DMS 273 (cell line): ENCODE measurements around the gene SLC41A2.
"Not testable (repeated sequence)": the region's sequence is repeated elsewhere in the genome, so short reads cannot be mapped to it uniquely, and the experiment has no call there.

ENCODE experiments used
- DNase-seq: peaks from one replicate; lab custom pipeline; 2025; ENCODE audit not compliant: unreplicated experiment; lab: John Stamatoyannopoulos, UW

The SLC41A2 gene, protein sequence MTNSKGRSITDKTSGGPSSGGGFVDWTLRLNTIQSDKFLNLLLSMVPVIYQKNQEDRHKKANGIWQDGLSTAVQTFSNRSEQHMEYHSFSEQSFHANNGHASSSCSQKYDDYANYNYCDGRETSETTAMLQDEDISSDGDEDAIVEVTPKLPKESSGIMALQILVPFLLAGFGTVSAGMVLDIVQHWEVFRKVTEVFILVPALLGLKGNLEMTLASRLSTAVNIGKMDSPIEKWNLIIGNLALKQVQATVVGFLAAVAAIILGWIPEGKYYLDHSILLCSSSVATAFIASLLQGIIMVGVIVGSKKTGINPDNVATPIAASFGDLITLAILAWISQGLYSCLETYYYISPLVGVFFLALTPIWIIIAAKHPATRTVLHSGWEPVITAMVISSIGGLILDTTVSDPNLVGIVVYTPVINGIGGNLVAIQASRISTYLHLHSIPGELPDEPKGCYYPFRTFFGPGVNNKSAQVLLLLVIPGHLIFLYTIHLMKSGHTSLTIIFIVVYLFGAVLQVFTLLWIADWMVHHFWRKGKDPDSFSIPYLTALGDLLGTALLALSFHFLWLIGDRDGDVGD

DNA sequence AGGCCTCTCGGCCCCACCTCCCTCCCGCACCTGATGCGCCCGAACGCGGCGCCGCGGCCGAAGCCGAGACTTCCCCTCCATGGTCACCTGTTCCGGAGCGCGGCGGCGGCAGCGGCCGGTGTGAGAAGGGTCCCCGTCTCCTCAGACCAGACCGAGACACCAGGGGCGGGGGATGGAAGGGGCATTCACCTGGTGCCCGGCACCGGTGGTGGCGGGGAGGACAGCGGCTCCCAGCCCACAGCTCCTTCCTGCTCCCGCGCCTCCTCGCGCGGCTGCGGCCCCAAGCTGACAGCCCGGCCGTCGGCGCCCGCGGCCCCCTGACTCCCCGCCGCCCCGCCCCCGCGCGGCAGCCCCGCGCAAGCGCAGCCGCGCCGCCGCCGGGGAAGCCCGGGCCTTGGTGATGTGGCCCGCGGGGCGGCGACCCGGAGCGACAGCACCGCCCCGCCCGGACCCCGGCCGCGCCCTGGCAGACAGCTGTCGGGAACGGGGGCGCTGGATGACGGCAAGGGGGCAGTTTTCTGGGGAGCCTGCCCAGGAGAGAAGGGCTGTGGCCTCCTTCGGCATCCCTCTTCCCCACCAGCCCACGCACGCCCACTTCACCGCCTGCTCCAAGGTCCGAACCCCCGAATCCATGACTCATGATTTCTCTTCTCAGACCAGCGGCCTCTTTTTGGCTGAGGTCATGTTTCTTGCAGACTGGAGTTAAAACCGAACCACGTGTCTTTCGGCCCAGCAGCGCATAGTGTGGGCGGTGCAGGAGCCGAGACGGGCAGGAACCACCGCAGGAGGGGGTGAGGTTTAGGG is at the start of gene SLC41A2:
Gene SLC41A2 (minus strand): TSS at position 290 of the 804 bp plus-strand sequence. CDS start 29,763 bp downstream, outside the sequence.
- DNase-seq = peak; percentile 93

DNA sequence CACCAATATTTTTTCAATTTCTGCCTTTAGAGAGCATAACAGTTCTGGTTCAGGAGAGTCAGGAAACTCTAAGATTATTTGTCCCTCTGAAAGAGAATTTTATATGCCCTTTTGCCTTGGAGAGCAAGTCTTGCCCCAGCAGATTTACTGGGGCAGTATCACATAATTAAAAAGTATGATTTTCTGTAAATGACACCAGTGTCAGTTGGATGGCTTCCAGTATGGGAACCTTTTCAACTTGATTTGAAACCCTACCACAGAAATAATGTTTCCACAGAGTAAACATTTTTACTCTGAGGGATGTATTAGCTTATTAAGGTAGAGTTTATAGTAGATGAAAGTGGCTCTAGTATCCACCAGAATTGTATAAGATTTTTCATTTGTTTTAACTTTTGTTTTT is 43.4 kb upstream of the SLC41A2 start:
- no peak for DNase-seq

DNA sequence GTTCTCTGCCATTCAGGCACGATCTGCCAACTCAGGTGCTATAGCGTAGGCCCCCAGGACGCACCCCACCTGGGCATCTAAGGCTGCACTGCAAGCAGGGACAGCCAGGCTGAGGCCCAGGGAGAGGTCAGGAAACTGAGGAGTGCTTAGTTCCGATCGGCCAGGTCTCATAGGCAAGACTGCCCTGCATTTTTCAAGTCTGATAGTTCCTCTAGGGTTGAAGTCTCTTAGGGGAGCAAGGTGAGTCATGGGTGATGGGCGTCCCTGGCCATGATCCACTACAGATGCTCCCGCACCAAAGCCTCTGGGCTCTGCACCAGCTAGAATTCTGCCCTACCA is 41.2 kb upstream of the SLC41A2 start:
- DNase-seq = no peak

DNA sequence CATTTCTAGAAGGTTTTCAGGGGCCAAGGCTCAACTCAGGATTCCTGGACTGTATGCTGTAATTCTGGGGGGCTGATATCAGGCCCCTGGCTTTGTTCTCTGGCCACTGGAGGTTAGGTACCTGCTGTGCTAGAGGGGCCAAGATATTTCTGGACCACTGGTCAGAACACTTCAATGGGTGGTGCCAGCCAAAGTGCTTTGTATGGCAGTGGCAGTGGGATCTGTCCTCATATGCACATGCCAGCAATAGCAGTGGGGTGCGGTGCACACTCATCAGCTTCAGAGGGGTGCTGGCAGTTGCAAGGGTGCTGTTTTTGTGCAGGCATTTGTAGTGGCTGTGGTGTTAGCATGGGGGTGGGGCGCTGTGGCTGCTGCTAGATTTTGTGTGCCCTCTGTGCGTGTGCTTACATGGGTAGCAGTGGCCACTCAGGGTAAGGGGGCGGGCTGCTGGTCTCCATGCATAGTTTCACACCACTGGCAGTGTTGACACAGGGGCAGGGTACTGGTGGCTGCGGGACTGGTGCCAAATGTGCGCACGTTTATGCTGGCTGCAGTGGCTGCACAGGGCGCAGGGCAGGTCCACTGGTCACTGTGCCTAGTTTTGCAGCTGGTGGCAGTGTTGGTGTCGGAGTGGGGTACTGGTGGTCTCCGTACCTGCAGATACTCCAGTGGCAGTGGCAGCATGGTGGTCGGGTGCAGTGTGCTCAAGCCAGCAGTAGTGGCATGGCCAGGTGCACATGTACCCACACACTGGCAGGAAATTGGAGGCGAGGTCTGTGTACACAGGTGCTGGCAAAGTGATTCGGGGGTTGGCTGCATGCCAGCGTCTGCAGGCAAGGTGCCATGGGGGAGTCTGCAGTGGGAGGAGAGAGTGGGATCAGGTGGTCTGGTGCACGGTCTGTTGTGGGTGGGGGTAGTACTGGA is 40.6 kb upstream of the SLC41A2 start:
- DNase-seq = peak; percentile 37

DNA sequence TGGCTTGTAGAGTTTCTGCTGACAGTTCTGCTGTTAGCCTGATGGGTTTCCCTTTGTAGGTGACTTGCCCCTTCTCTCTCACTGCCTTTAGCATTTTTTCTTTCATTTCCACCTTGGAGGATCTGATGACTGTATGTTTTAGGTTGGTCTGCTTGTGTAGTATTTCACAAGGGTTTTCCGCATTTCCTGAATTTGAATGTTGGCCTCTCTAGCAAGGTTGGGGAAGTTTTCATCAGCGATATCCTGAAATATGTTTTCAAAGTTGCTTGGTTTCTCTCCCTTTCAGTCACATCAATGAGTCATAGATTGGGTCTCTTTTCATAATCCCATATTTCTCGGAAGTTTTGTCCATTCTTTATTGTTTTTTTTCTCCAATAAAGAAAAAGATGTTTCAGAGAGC is 39.5 kb upstream of the SLC41A2 start:
- DNase-seq = no peak

DNA sequence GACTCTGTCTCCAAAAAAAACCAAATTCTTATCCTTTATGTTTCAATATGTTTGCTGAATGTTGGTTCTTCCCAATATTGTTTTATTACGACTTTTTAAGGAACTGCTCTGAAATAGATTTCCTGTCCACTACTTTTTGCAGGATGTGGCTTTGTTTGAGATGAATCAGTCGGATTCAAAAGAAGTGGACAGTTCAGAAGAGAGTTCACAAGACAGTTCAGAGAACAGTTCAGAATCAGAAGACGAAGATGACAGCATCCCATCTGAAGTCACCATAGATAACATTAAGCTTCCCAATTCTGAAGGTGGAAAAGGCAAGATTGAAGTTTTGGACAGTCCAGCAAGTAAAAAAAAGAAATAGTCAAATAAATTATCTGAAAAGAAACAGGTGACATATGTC is 36.2 kb upstream of the SLC41A2 start:
- DNase-seq = no peak

DNA sequence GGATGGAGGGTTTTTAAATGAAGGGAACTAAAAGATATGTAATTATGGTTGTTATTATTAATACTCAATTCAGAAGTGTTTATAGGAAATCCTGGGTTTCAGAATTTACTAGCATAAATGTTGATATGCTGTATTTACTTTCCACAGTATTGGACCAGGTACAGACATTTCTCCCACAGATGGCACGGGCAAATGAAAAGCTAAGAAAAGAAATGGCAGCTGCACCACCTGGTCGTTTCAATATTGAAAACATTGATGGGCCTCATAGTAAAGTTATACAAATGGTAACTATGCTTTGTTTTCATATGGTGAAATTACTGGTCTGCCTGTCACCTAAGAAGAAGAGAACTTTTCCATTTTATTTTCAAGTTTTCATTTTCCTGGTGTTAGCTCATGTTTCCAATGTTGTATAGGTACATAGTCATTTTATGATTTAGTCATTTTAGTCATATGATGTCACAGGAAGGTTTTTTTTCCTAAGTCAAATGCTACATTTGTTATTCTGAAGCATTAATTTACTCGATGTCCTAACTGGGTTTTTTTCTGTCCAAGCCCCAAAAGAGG is 33.6 kb upstream of the SLC41A2 start:
- DNase-seq = no peak

DNA sequence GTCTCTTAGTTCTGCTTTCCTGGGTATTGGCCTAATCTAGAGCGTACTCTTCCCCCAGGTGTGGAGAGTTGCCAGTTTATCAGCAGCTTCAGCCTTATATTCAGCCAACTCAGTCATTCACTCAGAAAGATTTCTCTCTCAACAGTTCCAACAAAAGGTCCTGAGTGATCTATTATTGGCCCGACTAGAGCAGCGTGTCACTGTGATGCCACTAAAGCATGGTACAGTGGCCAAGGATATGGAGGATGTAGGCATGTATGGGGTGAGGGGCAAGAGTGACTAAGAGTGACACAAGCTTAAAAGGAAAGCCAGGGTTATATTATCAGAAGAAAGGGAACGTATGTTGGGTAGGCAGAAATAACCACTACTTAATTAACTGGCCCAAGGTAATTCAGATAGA is 32.9 kb upstream of the SLC41A2 start:
- no peak for DNase-seq

DNA sequence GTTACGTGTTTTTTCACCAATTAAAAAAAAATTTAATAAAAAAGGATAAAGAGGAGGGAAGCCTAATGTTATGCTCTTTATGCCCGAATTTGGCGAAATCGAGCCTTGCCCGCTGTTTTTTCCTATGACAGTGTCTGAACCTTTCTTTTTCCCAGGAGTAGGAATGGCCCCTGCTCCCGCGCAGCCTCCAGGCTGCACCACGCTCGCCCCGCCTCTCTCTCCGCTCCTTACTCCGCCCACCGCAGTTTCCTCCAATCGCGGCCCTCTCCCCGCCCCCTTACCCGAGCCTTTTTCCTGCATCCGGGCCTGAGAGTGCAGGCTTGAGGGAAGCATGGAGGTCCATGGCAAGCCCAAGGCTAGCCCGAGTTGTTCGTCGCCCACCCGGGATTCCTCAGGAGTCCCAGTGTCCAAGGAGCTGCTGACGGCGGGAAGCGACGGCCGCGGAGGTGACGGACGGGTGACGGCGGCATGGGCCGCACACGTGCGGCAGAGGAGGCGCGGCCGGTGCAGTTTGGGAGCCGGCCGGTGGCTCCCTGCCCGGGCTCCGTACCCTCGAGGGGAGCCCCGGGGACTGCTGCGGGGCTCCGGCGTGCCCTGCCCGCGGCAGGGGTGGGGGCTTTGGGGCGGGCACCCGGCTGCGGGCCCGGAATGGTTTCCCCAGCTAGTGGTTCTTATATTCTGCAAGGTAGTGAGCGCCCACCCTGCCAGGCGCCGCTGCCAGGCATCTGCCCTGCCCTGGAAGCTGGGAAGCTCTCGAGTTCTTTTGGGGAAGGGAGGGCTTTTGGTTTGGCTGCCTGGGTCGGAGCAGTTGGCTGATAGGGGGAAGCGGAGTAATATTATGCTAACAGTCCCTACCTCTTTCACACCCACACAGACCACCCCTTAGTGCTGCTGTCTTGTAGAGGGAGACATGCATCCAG is 28.2 kb upstream of the SLC41A2 start, which contains the start of gene NOPCHAP1:
Gene NOPCHAP1 (plus strand): TSS at position 295 of the 920 bp plus-strand sequence. CDS start 37 bp downstream, at position 332.
- DNase-seq = peak; percentile 95

DNA sequence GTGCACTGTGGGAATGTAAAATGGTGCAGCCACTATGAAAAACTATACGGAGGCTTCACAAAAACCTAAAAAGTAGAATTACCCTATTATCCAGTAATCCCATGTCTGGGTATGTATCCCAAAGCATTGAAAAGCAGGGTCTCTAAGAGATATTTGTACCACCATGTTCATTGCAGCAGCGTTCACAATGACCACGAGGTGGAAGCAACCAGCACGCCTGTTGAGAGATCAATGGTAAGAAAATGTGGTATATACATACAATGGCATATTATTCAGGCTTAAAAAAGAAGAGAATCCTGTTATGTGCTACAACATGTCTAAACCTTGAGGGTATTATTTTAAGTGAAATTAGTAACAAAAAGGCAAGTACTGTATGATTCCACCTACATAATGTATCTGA is 27.1 kb upstream of the SLC41A2 start:
- no peak for DNase-seq

DNA sequence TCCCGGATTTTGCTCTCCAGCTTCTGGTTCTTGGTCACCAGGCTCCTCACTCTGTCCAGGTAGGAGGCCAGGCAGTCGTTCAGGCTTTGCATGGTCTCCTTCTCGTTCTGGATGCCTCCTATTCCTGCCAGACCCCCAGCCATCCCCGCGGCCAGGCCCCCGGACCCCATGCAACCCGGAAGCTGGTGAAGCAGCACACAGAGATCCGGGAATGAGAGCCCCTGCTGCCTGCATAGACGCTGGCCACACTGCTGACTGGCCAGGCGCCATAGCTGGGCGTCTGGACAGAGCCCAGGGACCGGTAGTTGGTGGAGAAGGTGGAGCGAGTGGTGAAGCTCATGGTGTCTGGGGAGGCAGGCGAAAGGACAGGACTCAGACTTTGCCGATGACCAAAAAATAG is 19.6 kb upstream of the SLC41A2 start:
- not testable (repeated sequence) for DNase-seq

DNA sequence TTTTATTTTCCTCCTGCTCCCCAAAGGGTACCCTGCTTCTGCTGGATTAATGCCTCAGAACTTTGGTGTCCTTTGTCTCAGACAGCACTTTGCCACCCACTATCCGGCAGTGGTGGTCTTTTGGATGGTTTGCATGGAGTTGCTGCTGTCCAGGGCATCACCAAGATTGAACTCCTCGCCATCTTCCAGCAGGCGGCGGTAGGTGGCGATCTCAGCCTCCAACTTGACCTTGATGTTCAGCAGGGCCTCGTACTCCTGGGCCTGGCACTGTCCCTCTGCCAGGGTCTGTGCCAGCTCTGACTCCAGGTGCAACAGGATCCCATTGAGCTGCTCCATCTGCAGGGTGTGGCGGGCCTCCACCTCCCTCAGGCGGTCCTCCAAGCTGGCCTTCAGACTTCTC is 18.6 kb upstream of the SLC41A2 start:
- no peak for DNase-seq

DNA sequence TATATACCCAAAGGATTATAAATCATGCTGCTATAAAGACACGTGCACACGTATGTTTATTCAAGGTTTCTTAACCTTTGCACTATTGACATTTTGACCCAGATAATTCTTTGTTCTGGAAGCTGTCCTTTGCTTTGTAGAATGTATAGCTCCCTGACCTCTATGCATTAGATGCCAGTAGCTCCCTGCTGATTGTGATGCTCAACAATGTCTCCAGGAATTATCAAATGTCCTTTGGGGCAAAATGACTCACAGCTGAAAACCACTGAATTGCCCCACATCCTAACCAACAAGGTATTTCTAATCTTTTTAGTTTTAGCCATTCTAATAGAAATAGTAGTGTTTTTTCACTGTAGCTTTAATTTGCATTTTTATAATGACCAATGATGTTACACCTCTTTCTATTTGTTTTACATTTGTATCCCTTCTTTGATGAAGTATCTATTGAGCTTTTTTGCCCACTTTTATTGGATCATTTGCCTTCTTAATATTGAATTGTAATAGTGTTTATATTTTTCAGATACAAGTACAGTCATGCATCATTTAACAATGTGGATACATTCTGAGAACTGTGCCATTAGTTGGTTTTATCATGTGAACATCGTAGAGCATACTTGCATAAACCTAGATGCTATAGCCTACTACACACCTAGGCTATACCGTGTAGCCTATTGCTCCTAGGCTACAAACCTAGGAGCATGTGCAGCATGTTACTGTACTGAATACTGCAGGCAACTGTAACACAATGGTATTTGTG is 17.7 kb upstream of the SLC41A2 start:
- DNase-seq = no peak

DNA sequence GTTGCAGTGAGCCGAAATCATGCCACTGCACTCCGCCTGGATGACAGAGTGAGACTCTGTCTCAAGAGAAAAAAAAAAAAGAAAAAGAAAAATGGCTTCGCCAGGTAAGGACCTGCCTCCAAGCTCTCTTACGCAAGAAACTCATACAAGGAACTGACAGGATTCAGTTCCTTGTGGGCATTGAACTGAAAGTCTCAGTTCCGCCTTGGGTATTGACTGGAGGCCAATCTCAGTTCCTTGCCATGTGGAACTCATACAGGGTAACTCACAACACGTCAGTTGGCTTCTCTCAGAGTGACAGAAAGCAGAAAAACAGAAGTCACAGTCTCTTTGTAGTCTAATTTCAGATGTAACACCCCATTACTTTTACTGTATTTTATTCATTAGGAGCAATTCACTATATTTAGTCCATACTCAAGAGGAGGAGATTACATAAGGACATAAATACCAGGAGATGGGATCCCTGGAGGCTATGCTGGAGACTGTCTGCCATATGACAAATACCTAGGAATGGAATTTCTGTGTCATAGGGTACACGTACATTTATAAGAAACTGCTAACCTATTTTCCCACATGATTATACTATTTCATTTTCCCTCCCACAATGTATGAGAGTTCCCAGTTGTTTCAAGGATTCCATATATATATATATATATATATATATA is 16.7 kb upstream of the SLC41A2 start:
- no peak for DNase-seq

DNA sequence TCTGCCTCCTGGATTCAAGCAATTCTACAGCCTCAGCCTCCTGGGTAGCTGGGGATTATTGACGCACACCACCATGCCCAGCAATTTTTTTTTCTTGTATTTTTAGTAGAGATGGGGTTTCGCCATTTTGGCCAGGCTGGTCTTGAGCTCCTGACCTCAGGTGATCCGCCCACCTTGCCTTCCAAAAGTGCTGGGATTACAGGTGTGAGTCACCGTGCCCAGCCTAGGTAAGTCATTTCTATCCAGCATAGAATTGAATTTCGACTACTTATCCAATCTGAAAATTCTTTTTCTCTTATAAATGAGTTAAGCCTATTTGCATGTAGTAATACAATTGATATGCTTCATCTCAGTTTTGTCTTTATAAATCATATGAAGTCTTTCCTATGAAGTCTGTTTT is 15.2 kb upstream of the SLC41A2 start:
- DNase-seq = no peak

DNA sequence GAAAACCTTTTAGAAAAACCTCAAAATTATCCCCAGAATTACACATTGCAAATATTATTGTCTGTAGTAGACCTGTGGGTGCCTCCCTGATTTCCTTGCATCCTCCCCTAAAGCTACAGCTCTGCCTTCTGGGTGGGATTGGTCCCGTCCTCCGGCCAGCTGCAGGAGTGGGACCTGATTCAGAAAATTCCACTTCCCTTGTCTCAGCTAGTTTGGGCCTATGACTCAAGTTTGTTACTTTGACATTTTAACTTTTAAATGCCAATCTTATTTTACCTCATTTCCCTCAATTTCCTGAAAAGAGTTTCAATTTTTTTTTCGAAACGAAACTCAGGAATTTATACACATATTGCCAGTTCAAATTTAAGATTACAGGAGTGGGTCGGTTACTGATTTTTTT is 13.2 kb upstream of the SLC41A2 start:
- DNase-seq = no peak

DNA sequence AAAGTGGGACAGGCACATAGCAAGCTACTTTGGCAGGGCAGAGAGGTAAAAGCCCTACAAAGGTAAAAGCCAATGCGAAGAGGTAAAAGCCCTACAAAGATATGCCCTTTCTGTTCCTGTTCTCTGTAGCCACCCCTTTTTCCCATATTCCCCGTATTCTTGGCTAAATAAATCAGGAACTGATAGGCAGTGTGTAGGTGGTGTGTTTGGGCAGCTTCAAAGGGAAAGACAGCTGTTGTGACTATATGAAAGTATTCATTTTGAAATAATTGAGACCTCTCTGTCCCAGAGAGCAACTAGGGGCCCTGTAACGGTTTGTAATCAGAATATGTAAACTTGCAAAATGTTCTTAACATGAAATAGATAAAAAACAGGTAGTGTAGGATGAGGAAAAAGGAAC is 11.3 kb upstream of the SLC41A2 start:
- peak; percentile 3 for DNase-seq

DNA sequence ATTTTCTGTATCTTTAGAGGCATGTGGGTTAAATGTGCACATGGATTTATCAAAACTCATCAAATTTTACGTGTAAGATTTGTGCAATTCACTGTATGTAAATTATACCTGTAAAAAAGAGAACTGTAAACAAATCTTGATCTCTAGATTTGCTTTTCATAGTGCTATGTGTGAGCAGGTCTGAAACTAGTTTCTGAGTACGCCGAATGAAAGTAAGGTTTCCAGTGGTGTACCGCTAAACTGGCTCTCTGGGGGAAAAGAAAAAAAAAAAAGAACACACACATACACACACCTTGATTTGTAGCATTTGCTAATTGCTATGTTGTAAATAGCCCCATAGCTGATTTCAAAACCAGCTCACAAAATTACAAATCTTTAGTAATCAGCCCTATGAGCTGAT is 8.6 kb upstream of the SLC41A2 start:
- no peak for DNase-seq
